ENCODE measurements around the gene OSBPL5. TPM values are rescaled to one million over a fixed set of nuclear protein-coding genes. Genes with fewer than 3 reads are reported as not detected.

The OSBPL5 gene
- total and polyA plus RNA-seq, 10 donors: 5.1 to 91.2 (median 51.0) TPM

GRCh38 chr11:3095712-3096361 lies 69.3 kb downstream of the OSBPL5 start:
- Histone ChIP-seq H3K27ac (peak overlapping the region in 7 of 8 donors; percentile 48 to 77 (median 59)), H3K36me3 (peaks cover 0 to 89% (median 14%) of the 10 kb centered on the region in 6 donors), H3K4me3 (no peak overlapping the region), H3K27me3 (replicated peaks in 1 of 7) (peaks cover 0 to 4% (median 0%) of the 10 kb centered on the region in 7 donors), H3K4me1 (peaks cover 4 to 75% (median 22%) of the 10 kb centered on the region in 6 donors), H3K9me3 (no peaks in the 10 kb centered on the region)
- no peak for TF ChIP-seq POLR2A (IDR thresholded peaks at IDR 0.05)
- peak in 2 of 3 donors; percentile 37 to 54 for TF ChIP-seq POLR2AphosphoS5 (IDR thresholded peaks at IDR 0.05)
- no peak for DNase-seq
- WGBS, 5 donors: 57 to 71% (median 66%) methylated on average over 15 of the region's 15 CpGs
- intact Hi-C loops (cut with DNase I; ENCODE audit: low total_unique reads): no loop called here

DNA sequence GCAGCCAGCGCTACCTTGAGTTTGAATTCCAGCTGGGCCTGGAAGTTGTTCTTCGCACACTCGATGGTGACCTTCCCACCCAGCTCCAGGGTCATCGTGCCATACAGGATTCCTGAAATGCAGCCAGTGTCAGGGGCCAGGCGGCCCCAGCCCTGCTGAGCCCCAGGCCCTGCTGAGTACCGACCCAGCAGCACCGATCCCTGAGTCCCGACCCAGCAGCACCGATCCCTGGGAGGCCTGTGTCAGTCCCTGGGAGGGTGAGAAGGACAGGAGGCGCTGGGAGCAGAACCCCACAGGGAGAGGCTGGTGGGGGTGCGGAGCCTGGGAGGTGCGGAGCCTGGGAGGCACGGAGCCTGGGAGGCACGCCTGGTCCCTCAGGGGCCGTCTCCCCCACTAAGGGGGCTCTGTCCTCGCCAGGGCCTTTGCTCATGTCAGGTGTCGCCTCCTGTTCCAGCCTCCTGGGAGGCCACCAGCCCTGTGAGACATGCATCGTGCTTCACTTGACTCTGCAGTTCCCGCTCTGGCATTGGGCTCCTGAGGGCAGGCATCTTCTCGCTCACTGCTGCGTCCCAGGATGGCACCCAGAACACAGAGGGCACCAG lies 70.8 kb downstream of the OSBPL5 start:
- Histone ChIP-seq H3K36me3 (peaks cover 0 to 90% (median 16%) of the 10 kb centered on the region in 6 donors), H3K27ac (no peak overlapping the region), H3K4me1 (peaks cover 4 to 61% (median 22%) of the 10 kb centered on the region in 6 donors), H3K4me3 (no peak overlapping the region), H3K9me3 (no peaks in the 10 kb centered on the region), H3K27me3 (replicated peaks in 1 of 7) (peaks cover 0 to 4% (median 0%) of the 10 kb centered on the region in 7 donors)
- DNase-seq: no peak
- intact Hi-C loops (cut with DNase I; ENCODE audit: low total_unique reads): loop anchor here (5.0 kb wide), 1 partner anchor 57 kb away; no protein-coding TSS in a partner anchor
- 85 to 91% (median 89%) methylated on average over 17 to 21 of the region's 21 CpGs for WGBS, 5 donors
- TF ChIP-seq POLR2AphosphoS5 (IDR thresholded peaks at IDR 0.05) (peak in 2 of 3 donors; percentile 12 to 32), POLR2A (IDR thresholded peaks at IDR 0.05) (no peak)

DNA sequence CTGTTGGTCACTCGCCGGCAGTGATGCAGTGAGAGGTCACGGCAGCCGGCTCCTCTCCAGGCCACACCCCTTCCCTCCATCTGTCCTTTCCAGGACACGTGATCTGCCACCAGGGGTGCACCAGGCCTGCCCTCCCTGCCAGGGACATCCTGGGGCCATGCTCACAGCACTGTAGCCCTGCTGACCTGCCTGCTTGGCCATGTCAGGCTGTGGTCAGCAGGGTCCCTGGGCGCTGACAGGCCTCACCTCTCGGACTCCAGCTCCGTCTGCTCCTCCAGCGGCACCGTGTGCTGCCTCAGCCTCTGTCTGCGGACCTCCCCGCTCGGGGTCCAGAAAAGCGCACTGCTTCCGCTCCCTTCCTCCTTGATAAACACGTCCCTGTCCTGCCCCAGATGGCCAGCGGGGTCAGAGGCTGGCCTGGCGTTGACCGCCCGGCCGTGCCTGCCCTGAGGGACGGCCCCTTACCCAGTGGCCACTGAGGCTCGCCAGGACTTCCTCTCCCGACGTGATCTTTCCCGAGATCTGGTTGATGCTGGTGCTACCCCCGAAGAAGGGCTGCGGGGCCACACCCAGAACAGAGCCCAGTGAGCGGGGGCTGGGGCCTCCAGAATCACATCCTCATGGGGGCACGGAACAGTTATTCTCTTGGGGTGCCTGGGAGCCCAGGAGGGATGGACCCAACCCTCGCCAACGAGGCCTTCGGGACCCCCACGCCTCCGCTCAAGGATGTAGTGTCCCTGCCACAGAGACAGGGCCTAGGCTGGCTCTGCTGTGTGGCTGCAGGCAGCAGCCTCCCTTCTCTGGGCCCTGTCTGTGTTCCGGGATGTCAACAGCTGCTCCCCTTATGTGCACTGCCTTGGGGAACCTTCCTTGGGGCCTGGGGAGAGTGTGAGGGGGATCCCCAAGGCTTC lies 71.6 kb downstream of the OSBPL5 start:
- no peak for DNase-seq
- Histone ChIP-seq H3K4me3 (no peak overlapping the region), H3K36me3 (peaks cover 0 to 90% (median 21%) of the 10 kb centered on the region in 6 donors), H3K9me3 (no peaks in the 10 kb centered on the region), H3K27me3 (replicated peaks in 1 of 7) (peaks cover 0 to 4% (median 0%) of the 10 kb centered on the region in 7 donors), H3K27ac (peak overlapping the region in 1 of 8 donors; percentile 20), H3K4me1 (peaks cover 4 to 53% (median 22%) of the 10 kb centered on the region in 6 donors)
- TF ChIP-seq POLR2AphosphoS5 (IDR thresholded peaks at IDR 0.05): peak in 2 of 3 donors; percentile 16 to 38
- TF ChIP-seq, protein P1, sequence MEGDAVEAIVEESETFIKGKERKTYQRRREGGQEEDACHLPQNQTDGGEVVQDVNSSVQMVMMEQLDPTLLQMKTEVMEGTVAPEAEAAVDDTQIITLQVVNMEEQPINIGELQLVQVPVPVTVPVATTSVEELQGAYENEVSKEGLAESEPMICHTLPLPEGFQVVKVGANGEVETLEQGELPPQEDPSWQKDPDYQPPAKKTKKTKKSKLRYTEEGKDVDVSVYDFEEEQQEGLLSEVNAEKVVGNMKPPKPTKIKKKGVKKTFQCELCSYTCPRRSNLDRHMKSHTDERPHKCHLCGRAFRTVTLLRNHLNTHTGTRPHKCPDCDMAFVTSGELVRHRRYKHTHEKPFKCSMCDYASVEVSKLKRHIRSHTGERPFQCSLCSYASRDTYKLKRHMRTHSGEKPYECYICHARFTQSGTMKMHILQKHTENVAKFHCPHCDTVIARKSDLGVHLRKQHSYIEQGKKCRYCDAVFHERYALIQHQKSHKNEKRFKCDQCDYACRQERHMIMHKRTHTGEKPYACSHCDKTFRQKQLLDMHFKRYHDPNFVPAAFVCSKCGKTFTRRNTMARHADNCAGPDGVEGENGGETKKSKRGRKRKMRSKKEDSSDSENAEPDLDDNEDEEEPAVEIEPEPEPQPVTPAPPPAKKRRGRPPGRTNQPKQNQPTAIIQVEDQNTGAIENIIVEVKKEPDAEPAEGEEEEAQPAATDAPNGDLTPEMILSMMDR (IDR thresholded peaks at IDR 0.05 in 8 of 11, conservative IDR thresholded peaks at IDR 0.05 in 3 of 11): no peak
- TF ChIP-seq POLR2A (IDR thresholded peaks at IDR 0.05): no peak
- 76 to 93% (median 83%) methylated on average over 12 to 36 of the region's 36 CpGs for WGBS, 5 donors
- intact Hi-C loops (cut with DNase I; ENCODE audit: low total_unique reads): loop anchor here (5.0 kb wide), 1 partner anchor 56 kb away; no protein-coding TSS in a partner anchor

GRCh38 chr11:3092603-3093141 lies 72.4 kb downstream of the OSBPL5 start:
- Histone ChIP-seq H3K36me3 (peaks cover 0 to 90% (median 22%) of the 10 kb centered on the region in 6 donors), H3K27ac (peak overlapping the region in 1 of 8 donors; percentile 20), H3K4me1 (peaks cover 4 to 52% (median 22%) of the 10 kb centered on the region in 6 donors), H3K4me3 (no peak overlapping the region), H3K27me3 (replicated peaks in 1 of 7) (peaks cover 0 to 4% (median 0%) of the 10 kb centered on the region in 7 donors), H3K9me3 (no peaks in the 10 kb centered on the region)
- TF ChIP-seq POLR2A (IDR thresholded peaks at IDR 0.05) (no peak), POLR2AphosphoS5 (IDR thresholded peaks at IDR 0.05) (peak in 1 of 3 donors; percentile 4)
- TF ChIP-seq, protein P1 (IDR thresholded peaks at IDR 0.05 in 8 of 11, conservative IDR thresholded peaks at IDR 0.05 in 3 of 11): no peak
- intact Hi-C loops (cut with DNase I; ENCODE audit: low total_unique reads): loop anchor here (5.0 kb wide), 1 partner anchor 55 kb away; no protein-coding TSS in a partner anchor
- 83 to 89% (median 89%) methylated on average over 6 to 15 of the region's 15 CpGs for WGBS, 5 donors
- DNase-seq: no peak
